Measurements from ENCODE around the gene OR52E5.

- TF ChIP-seq YY1 (IDR thresholded peaks at IDR 0.05; ENCODE audit: insufficient read depth, insufficient read length) (no peak), ZNF274 (IDR thresholded peaks at IDR 0.05; ENCODE audit: low read depth, low read length) (no peak), SUZ12 (IDR thresholded peaks at IDR 0.05; ENCODE audit: extremely low read depth, insufficient read depth, insufficient read length) (no peak)
Observed at GRCh38 chr11:5891216-5891800, 1.7 kb upstream of the OR52E5 start.

Measured in NT2/D1 (cell line).